Thyroid gland (tissue), 4 donors: ENCODE measurements around the gene TCAP.

ENCODE experiments used
- POLR2A ChIP-seq, 2 donors: fragments of 450-650 bp; IDR thresholded peaks; one replicate each; pipeline ENCODE4 v1.6.1; 2017; ENCODE audit warnings: antibody characterized with exemption in 2 of 2, mild to moderate bottlenecking in 2 of 2, moderate library complexity in 1 of 2
- TF ChIP-seq, protein P1 (sequence below), 6 experiments: fragments of 200-600 bp in 3 of 6; fragments of 450-650 bp in 3 of 6; sonication (generic) in 3 of 6; IDR thresholded peaks; one replicate each; pipeline ENCODE4 v1.5.1; 2016 to 2019; ENCODE audit warnings: antibody characterized with exemption in 6 of 6, mild to moderate bottlenecking in 2 of 6, inconsistent platforms in 1 of 6, moderate library complexity in 1 of 6

- TF ChIP-seq, protein P1, sequence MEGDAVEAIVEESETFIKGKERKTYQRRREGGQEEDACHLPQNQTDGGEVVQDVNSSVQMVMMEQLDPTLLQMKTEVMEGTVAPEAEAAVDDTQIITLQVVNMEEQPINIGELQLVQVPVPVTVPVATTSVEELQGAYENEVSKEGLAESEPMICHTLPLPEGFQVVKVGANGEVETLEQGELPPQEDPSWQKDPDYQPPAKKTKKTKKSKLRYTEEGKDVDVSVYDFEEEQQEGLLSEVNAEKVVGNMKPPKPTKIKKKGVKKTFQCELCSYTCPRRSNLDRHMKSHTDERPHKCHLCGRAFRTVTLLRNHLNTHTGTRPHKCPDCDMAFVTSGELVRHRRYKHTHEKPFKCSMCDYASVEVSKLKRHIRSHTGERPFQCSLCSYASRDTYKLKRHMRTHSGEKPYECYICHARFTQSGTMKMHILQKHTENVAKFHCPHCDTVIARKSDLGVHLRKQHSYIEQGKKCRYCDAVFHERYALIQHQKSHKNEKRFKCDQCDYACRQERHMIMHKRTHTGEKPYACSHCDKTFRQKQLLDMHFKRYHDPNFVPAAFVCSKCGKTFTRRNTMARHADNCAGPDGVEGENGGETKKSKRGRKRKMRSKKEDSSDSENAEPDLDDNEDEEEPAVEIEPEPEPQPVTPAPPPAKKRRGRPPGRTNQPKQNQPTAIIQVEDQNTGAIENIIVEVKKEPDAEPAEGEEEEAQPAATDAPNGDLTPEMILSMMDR (IDR thresholded peaks at IDR 0.05) = no peak
- TF ChIP-seq POLR2A (IDR thresholded peaks at IDR 0.05) = no peak
Observed at GRCh38 chr17:39647256-39647655, 17.9 kb upstream of the TCAP start.
